ENCODE results near the gene LMX1B.
"Not testable (repeated sequence)": the region's sequence is repeated elsewhere in the genome, so short reads cannot be mapped to it uniquely, and the experiment has no call there.

Gene LMX1B

DNA sequence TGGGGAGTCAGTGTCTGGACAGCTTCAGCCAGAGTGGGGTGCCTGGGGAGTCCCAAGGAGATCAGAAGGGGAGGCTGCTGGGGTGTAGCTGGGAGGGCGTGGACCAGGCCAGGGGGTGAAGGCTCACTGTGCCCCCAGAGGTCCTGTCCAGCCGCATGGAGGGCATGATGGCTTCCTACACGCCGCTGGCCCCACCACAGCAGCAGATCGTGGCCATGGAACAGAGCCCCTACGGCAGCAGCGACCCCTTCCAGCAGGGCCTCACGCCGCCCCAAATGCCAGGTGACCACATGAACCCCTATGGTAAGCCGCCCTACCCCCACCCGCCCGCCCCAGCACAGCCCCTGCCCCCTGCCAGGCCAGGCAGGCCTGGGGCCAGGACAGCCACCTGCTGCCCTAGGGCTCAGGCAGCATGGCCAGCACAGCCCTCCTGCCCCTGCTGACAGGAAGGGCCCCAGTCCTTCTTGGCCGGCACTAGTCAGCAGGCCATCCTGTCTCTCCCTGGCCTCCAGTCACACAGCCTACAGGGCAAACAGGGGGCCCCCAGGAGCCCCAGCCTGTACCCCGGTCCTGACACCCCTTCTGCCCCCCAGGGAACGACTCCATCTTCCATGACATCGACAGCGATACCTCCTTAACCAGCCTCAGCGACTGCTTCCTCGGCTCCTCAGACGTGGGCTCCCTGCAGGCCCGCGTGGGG lies 82.1 kb downstream of the LMX1B start:
- no peak for DNase-seq (ENCODE audit: low read depth in 2 of 2)

DNA sequence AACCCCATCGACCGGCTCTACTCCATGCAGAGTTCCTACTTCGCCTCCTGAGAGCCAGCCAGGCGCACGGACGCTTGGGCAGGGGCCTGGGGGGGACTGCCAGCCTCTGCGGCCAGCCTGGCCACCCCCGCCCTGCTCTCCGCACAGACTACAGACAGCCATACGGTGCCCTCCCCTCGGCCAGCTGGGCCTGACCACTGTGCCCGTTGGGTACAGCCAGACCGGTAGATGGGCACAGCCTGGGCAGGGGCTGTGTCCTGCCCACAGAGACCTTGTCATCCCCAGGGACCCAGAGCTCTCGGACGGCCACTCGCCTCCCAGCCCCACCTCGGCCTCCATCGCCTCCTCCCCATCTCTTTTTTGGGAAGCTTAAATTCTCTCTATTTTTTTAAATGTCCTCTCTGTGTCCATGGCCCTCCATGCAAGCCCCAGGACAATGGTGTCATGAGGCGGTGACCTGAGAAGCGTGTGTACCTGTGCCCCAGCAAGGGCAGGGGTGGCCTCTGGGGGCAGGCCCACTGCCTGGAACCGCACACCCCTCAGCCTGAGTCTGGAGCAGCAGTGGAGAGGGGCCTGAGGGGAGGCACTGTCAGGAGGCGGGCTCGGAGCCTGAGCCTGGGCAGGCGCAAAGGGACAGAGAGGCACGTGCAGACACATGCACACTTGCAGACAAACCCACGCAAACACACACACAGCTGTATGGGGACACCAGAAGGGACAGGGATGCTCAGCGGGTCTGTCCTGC lies 82.8 kb downstream of the LMX1B start:
- no peak for DNase-seq (ENCODE audit: low read depth in 2 of 2)

DNA sequence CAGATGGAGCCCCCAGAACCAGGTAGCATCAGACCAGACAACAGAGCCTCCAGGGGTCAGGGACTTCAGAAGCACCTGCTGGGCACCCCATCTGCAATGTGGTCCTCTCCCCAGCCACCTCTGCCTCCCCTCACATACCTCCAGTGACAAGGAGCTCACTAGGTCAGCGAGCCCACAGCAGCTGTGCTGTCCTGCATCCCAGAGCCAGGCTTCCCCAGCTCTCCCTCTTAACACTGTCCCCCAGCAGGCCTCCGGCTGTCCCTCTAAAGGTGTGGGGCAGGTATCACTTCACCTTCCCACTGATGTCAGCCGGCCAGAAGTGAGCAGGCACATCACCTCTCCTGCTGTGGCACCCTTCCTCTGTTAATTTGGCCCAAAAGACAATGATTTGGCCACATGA lies 83.6 kb downstream of the LMX1B start:
- no peak for DNase-seq (ENCODE audit: low read depth in 2 of 2)

DNA sequence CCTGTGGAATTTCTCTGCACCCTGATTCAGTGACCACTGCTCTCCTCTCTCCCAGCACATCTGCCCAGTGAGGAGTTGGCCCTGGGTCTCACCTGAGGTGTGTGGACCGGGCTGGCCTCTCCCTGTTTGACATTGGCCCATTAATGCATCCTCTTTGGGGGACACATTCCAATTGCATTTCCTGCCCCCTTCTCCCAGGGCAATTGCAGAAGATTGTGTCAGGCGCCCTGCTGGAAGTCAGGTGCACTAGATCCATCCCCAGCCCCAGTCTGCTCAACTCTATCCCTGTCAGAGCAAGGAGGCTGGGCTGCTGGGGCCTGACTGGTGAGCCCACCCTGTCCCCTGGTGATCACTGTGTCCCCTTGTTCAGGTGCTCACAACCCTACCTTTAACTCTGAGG lies 84.5 kb downstream of the LMX1B start:
- no peak for DNase-seq (ENCODE audit: low read depth in 2 of 2)

DNA sequence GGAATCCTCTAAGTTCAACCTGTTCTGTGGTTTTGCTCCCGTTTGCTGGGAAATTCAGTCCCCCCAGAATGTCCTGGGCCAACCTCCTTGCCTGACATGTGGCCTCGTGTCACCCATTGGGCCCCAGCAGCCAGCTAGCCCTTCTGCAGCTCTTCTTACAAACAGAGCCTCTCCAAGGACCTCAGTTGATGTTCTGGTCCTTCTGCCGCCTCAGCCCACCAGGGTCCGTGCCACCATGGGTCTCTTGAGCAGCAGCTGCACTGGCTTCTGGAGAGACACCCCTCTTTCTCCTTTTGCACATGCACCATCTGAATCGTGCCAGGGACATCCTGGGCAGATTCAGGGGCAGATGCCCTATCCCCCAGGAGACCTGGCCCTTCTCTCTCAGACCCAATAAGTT lies 85.0 kb downstream of the LMX1B start:
- no peak for DNase-seq (ENCODE audit: low read depth in 2 of 2)

DNA sequence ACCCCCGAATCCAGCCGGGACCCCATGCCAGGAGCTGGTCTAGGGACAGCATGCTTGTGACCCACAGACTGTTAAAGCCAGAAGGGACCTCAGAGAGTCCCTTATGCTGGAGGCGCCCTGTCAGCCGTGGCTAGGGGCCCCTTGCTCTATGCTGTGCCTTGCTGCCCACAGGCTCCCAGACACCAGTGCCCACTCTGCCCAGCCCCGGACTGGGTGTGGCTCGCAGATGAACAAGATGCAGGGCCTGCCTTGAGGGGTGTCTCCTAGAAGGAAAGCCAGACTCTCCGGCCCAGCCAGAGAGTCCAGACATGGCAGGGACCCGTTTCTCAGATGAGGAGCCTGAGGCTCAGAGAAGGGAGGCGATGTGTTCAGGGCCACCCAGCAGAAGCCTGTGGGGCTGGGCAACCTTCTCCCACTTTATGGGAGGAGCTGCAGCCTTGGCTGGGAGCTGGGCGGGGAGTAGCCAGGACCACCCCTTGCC lies 85.7 kb downstream of the LMX1B start:
- DNase-seq (ENCODE audit: low read depth in 2 of 2) = no peak

DNA sequence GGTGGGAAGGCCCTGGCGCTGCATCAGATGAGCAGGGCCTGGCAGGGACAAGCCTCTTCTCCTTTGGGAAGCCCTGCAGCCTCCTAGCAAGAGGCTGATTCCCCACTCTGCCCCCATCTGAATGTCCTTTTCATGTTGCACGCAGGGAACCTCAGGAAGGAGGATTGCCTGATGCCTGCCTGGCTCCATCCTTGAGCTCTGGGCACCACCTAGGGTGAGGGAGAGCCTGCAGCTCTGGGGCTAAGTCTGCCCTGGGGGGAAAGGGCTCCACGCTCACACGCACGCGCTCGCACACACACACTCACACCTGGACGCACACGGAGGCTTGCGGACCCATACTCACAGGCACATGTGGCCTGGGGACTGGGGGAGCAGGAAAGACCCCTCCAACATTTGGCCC lies 86.6 kb downstream of the LMX1B start:
- DNase-seq (ENCODE audit: low read depth in 2 of 2) = no peak

DNA sequence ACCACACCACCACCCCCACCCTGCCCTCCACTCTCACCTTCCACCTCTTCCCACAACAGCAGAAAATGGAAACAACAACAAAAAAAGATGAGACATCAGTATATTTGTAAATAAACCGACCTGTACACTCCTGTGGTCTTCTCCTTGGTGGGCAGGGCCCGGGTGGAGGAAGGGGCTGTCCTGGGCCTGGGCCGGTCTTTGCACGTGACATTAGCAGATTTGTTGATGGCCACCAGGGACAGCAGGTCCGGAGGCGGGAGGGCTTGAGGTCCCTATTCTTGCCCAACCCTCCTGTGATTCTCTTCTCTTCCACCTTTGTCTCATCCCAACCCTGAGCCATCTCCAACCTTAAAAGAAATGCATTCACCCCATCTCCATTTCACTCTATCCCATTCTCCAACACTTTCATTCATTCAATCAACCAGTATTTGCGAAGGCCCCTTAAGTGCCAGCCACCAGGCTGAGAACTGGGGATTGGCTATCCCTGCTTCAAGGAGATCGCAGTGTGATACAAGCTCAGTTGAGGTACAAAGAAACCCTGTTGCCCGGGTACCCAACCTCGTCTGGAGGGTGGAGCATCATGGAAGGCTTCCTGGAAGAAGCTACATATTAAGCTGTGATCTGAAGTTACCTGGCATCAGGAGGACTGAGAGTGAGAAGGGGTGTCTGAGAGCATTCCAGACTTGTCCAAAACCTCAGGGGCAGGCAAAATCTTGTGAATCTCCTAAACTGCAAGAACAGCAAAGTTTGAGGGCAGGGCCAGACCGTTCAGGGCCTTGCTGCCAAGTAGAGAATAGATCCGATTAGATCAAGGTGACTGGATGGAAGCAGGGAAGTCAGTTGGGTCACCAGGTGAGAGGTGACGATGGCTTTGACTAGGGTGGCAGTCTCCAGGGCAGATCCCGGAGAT lies 87.4 kb downstream of the LMX1B start:
- no peak for DNase-seq (ENCODE audit: low read depth in 2 of 2)

DNA sequence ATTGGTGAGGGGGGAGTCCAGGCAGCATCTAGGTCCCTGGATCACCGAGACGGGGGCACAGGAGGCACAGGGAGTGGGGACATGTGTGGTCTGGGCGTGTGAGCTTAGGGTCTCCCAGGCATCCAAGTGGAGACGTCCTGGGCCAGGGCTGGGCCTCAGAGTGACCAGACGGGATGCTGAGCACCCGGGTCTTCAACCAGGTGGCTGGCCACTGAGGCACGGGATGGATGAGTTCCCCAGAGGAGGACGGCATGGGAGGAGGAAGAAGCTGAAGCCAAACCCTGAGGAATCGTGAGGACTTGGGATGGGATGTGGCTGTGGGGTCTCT lies 88.0 kb downstream of the LMX1B start:
- no peak for DNase-seq (ENCODE audit: low read depth in 2 of 2)

DNA sequence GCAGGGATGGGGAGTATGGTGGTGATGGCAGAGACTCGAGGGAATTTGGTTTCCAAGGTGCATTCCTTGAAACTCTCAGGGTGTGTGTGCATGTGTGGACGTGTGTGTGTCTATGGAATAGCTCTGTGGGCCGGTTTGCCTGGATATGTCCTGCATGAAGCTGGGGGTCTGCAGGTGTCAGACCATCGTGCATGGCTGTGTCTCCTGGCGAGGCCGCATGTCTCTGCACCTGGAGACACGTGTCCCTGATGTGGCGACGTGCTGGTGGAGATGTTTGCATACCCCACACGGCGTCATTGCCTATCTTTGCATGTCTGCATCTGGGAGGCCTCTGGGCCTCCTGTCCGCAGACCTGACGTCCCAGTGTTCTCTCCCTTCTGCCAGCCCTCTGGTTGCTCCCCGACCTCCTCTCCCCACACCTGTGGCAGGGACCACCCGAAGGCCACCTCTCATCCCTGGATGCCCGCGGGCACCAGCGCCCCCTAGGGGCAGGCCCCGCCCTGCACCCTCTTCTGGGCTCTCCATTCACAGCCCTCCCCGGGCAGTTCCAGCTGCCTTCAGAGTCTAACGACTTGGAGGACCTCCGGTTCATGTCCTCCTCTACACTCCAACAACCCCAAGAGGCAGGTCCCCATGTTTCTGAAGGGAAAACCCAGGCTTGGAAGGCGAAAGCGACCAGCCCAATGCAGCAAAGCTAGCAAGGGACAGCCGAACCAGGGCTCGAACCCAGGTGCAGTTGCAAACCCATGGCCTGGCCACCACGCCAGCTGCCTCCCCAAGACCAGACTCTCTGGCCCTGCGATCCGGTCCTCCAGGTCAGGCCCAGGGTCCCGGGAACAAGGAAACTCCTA lies 88.6 kb downstream of the LMX1B start:
- DNase-seq (ENCODE audit: low read depth in 2 of 2) = no peak

DNA sequence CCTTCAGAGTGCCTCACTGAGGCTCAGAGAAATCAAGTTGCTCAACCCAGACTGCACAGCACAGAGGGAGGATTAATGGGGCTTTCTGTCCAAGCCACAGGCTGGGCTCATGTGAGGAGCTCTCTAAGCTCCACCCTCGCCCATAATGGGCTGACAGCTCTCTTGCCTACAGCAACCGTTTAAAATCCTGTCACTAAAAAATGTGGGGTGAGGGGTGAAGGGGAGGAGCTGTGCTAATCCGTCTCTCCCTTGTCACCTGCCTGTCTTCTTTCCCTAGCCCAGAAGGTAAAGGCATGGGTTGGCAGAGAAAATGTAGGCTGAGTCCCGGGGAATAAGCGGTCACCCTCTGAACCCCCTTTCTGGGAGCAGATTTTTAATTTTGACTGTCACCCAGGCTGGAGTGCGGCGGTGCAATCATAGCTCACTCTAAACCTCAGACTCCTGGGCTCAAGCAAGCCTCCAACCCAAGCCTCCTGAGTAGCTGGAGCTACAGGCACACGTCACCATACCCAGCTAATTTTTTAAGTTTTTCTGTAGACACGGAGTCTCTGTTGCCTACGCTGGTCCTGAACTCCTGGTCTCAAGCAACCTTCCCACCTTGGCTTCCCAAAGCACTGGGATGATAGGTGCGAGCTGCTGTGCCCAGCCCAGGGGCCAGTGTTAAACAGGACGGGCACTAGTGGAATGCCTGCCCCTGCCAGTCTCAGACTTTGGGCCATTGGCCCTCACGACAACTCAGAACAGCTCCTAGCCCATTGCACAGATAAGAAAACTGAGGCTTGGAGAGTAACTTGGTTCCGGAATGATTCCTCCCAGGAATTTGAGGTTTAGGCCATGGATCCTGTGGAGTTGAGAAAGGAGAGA lies 89.5 kb downstream of the LMX1B start:
- DNase-seq (ENCODE audit: low read depth in 2 of 2) = no peak

DNA sequence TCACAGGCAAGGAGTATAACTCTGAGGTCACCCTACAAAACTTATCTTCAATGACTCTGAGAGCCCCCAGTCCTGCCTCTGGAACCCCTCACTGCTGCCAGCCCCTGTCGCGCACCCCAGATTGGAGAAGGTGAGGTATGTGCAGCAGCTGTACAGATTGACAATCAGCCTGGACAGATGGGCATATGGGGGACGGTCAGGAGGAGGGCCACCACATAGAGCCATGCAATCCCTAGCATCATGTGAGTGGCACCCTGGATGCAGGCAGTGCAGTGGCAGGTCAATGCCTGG lies 90.1 kb downstream of the LMX1B start:
- no peak for DNase-seq (ENCODE audit: low read depth in 2 of 2)

DNA sequence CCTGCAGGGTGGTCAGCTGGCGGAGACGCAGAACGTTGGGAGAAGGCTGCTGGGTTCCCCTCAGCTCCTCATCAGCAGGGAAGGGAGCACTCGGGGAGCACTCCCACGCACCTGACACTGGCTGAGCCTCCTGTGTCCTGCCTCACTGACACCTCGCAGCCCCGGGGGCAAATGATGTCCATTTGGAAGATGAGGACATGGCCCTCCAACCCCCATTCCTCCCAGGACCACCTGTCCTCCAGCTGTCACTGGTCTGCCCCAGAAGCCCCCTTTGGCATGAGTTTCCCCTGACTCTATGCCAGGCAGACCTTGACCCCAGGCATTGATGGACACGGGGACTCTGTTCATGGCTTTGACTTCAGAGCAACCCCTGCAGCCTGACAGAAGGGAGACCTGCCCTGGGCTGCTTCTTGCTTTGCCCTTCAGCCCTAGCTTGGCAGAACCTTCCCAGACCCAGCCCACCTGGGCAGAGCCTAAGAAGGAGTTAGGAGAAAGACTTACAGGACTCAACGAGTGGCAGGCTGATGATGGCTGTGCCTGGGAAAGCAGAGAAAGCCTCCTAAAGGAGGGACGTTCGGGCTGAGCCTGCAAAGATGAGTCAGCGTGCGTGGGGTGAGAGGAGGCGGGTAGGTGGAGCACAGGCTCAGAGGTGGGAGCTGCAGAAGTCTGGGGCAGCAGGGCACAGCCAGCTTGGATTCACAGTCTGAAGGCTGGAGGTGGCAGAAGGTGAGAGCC lies 90.6 kb downstream of the LMX1B start:
- peak; percentile 33 to 43 for DNase-seq (ENCODE audit: low read depth in 2 of 2)

DNA sequence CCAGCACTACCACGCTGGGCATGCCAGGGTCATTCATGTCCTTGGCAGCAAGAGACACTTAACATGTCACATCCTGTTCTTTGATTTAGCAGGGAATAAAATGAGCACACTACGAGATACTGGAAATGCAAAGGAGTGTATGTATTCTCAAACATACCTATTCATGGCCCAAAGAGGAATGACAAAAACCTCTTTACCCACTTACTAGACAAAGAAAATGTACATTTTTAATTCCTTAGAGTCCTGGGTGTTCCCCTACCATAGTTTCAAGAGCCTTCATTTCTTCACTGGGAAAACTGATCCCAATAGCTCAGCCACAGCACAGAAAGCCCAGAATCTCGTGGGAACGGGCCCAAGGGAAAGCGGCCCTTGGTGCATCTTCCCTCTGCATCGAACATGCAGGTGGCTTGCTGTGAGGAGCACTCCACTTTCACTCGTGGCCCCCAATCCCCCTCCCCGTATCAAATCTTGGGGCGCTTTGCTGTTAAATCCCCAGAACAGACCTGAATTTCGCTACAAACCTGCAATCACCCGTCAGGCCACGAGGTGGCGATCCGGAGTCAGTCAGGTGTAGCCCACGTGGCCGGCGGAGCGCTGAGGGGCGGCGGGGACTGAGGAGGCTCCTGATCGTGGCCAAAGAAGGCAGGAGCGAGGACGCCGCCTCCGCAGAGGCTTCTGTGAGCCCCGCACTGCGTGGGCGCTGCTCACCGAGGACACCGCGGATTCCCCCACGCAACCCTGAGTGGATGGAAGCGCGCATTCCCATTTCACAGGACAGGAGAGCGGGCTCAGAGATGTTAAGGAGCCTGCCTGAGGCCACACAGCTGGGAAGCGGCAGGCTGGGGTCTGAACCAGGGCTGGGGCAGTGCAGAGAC lies 91.4 kb downstream of the LMX1B start:
- DNase-seq (ENCODE audit: low read depth in 2 of 2) = peak; percentile 72 to 74

DNA sequence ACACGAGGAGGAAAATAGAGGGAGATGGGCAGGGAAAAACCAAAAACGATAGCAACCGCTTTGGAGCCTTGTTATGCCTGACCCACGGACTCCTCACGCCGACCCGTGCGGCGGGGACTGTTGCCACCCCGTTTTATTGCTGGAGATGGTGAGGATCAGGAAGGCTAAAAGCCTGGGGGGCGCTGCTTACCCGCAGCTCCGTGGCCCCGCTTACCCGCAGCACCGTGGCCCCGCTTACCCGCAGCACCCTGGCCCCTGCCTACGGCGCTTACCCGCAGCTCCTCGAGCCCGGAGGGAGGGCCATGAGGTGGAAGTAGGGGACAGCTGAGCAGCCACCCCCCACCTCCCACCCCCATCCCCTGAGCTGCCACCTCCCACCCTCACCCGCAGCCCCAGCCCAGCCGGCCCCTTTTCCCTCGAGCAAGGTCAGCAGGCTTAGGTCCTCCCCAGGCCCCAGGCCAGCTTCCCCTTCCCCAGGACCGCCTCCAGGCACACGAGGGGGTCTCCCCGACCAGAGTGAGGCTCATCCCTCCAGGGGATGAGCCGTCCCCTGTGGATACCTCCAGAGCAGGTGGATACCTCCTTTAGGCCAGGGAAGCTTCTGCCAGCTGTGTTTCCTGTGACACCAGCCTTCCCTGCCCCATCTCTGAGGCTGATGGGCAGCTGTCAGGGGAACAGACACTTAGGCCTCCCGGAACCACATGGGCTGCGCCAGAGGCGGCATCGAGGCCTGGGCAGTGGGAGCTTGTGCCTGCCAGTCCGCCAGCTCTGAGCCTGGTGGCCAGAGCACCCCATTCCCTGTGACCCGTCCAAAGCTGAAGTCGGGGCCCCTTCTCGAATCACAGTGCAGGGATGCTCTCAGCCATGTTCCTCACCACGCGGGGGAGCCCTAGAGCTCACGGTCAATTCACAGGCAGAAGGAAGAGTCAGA lies 92.3 kb downstream of the LMX1B start:
- DNase-seq (ENCODE audit: low read depth in 2 of 2) = peak; percentile 46 to 58

DNA sequence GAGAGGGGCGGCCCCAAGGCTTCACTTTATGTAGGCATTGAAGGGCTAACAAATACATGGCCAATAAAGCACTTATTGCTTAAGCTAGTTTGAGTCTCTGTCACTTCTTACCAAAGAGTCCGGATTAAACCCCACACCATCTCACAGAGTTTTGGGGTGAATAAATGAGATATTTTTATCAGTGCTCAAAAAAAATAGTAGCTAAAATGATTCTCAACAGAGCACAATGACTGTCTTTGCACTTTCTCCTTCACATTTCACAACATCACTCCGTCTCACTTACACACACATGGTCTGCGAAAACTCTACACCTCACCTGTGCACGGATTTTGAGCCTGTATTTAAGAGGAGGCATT lies 92.9 kb downstream of the LMX1B start:
- DNase-seq (ENCODE audit: low read depth in 2 of 2) = no peak

DNA sequence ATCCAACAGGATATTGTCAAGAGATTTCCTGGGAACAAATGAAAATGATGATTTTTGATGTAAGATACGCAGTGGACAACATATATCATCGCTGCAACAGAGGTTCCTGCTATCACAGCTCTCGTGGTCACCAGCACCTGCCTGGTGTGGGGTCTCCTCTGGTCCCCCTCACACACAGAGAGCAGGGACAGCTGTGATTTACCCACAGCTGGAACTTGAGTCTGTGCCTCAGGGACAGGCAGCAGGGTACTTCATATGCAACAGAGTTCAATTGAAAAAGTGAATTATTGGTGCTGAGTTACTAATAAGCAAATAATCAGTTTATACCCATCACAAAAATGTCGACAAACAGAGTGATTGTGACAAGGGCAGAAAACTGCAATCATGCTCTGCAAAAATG lies 93.4 kb downstream of the LMX1B start:
- DNase-seq (ENCODE audit: low read depth in 2 of 2) = no peak

DNA sequence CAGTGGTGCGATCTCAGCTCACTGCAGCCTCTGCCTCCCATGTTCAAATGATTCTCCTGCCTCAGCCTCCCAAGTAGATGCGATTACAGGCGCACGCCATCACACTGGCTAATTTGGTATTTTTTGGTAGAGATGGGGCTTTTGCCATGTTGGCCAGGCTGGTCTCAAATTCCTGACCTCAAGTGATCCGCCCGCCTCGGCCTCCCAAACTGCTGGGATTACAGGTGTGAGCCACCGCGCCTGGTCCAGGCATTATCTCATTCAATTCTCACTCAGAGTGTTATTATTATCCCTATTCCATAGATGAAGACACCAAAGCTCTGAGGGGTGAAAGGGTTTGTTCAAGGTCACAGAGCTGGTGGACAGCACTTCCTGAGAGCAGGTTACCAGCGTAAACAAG lies 94.0 kb downstream of the LMX1B start:
- not testable (repeated sequence) for DNase-seq (ENCODE audit: low read depth in 2 of 2)

Data from stimulated activated CD8-positive, alpha-beta memory T cell treated with anti-CD3 and anti-CD28 coated beads, Interleukin-7, amount 100 ng/mL, for 4 hours (primary cell).